AG20443 (cell line): Measurements from ENCODE around the gene GOLGA6C.
"Not testable (repeated sequence)": the region's sequence is repeated elsewhere in the genome, so short reads cannot be mapped to it uniquely, and the experiment has no call there.

Experiments used
- DNase-seq: peaks from one replicate; pipeline ENCODE4 v3.0.0; 2012; ENCODE audit warnings: low spot score, mixed read lengths

The GOLGA6C gene

DNA sequence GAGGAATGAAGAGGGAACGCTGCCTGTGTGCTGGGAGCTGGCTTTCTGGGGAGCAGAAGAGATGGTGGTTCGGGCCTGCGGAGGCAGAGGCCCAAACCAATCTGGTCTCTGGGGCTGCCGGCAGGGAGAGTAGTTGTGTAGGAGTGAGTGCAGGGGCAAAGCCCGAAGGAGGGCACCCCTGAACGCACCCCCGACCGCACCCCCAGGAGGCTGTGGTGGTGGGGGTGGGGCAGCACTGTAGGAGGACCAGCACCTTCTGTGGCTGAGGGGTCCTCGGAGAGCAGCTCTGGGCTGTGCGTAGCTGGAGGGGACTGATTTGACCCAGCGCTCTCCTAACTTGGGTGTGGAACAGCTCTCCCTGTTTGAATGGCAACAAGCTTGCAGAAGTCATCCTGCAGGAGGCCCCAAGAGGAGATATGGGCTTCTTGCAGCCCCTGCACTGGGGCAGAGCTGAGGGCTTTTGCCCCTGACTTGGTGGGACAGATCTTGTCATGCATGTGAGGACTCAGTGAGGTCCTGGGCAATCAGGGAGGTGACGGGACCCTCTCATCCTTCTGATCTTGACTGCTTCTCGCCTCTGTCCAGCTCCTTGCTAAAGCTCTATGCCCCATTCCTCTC is 30.4 kb upstream of the GOLGA6C start:
- DNase-seq, result no peak

DNA sequence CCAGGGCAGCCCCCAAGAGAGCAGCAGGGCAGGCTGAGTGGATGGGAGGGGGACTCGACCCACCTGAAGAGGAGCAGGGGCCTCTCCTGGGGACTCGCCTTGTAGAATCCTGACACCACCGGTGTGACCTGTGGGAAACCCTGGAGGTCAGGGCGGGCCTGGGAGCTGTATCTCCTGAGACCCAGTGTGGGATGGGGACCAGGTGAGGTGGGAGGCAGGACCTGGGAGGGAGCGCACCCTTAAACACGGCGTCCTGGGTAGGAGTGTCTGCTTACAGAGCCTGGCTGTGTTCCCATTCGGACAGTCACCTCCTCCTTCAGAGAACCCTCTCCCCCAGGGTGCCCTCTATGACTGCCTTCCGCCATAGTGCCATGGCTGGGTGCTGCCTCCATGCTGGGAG is 29.3 kb upstream of the GOLGA6C start:
- no peak for DNase-seq

DNA sequence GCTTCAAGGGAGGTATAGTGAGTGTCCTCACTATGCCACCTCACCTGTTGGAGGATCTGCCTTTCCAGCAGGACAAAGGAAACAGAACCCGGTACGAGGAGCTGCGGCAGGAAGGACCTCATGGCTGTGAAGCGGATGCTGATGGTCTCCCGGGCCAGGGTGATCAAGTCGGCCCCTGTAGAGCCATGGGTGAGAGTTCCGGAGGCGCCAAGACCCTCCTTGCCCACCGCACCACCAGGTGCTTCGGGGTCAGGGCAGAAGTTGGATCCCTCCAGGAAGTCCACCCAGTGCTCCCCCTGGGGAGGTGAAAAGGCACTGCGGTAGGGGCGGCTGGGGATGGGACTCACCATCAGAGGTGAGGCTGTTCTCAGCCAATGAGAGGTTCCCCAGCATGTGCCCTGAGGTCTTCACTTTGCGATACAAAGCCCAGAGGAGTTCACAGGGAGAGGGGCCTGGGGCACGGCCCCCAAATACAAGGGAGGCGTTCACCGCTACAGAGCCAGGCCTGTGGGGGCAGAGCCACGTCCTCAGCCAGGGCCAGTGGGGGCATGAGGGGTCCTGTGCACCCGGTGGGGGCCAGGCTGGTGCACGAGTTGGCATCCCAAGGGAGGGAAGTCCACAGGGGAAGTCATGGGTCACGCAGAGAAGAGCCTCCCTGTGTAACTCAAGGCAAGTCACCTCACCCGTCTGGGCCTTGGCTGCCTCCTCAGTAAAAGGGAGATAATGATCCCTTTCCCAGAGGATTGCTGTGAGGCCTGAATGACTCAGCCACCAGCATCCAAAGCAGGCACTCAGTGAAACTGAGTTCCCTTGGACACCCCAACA is 28.7 kb upstream of the GOLGA6C start:
- peak; percentile 39 for DNase-seq

DNA sequence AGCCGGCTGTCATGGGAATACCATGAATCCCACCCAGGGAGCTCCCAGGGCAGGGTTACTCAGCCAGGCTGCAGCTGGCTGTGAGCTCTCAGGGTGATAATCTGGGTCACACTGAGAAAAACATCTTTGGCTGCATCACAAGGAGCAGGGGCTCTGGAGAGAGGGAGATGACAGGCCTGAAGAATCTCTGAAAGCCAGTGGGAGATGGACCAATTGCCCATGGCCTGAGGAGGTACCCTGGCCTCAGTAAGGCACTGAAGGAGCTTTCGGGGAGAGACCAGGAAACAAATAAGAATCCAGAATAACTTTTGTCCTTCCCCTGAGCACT is 28.2 kb upstream of the GOLGA6C start:
- DNase-seq, result no peak

DNA sequence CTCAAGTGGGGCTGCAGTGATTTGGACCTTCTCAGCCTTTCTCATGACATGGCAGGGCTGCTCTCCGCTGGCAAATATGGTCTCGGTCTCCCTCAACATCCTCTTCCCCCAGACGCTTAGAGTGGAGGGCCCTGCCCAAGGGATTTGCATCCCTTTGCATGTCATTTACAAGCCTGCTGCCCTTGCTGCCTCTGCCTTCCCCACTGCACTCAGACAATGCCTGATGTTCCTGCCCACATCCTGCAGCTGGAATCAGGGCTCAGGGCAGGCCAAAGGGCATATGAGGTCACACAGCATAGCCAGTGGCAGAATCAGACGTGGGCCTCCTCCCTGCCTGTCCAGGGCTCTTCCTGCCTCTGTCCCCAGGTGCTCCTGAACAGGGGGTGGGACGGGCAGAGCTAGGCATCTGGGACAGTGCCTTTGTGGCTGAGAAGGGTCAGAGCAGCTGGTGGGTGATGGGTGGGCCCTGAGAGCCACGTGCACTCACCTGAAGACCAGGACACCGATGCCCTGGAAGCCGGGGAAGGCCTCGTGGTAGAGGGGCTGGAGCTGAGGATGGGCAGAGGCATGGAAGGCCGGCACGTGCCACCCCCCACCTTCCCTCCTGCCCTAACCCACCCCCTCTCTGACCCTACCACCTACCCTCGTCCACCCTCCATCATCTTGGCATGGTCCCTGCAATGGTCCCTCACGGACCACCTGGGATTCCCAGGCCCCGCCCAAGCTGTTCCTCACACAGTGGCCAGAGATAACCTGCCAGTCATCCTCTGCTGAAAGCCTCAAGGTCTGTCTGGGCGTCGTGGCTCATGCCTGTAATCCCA is 27.4 kb upstream of the GOLGA6C start:
- DNase-seq, result no peak

DNA sequence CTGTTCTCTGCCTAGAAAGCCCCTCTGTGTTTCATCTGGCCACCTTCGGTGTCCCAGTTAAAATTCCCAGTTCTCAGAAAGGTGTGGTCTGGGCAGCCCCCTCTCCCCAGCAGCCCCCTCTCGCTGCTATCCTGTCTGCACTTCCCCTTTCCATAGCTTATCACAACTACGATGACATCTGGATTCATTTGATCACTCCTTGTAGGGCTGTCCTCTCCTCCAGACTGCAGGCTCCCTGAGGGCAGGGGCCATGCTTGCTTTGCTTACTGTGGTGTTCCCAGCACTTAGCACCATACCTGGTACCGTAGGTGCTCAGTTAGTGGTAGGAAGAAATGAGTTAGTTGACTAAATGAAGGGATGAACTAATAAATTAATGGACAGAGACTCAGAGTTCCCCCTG is 26.3 kb upstream of the GOLGA6C start:
- no peak for DNase-seq

DNA sequence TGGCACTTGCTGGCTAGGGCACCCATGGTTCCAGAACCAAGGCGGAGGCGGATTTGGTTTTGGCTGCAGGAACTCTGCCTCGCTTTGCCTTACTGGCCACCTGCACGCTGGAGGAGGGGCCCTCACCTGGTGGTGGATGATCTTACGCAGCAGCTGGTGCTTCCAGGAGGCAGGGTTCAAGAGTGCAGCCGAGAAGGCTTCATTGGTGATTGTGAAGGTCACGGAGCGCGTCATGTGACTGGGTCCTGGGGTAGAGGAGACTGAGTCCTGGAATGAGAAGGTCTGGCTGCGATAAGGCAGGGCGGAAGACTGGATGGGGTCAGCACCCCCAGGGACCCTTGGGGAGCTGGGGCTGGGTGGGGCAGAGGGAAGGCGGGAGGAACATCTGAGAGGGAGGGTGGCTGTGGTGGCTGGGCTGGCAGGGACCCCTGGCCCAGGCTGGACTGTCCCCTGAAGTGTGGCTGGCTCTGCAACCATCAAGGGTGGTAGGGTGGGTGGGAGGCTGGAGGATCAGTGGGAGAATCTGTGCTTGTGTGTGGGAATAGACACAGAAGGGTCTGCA is 25.8 kb upstream of the GOLGA6C start:
- no peak for DNase-seq

DNA sequence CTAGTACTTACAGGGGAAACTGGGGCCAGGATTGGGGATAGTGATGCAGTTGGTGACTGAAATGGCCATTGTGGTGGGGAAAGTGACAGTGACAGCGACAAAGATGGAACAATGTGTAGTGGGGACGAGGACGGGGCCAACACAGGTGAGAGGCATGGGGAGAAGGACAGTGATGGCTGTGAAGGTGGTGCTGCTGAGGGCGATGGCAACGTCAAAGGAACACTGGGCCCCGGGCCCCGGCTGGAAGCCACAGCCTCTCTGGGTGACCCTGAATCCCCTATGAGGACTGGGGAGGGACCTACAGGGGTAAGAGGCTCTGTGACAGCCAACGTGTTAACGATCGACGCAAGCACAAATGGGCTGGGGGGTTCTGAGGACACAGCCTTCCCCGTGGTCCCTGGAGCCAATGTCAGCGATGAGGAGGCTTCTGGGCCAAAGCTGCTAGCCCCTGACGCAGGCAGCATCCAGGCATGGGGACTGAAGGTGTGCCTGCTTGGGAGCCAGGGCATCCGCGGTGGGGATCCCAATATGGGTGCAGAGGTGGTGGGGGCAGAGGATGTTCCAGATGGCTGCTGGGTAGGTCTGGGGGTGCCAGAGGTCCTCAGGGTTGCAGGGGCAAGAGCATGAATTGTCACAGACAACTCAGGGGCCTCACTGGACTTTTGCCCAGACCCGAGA is 25.2 kb upstream of the GOLGA6C start:
- no peak for DNase-seq

DNA sequence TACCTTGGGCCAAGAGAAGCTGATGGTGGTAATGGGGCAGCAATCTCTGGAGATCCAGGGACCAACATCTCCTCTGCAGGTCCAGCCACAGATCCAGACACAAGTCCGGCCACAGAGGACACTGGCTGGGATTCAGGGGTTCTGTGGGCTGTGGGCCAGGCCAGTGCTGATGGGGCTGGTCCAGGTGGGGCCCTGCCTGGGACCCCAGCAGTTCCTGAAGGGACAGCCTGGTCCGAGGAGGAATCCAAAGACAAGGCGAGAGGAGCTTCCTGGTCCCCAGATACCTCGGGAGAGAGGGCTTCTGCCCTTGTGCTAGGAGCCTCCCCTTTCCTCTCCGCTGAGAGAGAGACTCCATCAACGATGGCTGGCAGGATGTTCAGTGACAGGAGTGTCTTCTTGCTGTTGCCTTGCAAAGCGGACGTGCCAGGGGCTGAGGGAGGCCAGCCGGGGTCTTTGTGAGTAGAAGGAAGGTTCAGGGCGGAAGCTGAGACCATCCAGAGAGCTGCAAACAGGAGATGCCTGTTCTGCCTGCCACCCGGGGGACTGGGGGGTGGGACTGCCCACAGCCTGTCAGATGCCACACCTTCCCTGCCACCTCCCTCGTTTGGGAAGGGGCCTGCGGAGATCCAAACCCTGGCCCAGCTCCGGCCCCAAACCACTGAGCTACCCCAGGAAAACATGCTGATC is 24.5 kb upstream of the GOLGA6C start:
- no peak for DNase-seq

DNA sequence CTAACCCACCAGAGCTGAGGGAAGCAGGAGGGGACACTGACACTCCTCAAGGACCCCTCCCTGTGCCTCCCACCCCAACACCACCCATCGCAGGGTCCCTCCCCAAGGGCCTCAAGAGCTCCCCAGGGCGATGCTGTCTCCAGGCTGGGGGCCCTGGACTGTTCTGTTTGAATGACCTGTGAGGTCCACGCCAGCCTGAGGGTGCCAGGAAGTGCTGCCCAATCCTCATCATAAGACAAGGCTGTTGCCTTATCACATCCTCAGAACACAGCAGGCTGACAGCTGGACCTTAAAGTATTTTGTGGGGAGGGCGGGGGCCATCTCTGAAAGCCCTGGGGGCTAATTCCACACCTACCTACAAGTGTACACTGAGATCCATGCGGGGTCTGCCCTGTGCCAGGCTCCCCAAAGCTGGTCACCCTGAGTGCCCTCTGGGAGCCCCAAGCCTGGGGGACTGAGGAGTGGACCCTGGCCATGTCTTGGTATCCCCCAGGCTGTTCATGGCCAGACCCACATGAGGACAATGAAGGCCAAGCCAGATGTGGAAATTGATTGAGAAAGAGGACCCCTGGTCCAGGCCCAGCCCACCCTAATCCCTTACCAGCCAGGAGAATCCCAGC is 23.8 kb upstream of the GOLGA6C start:
- no peak for DNase-seq

DNA sequence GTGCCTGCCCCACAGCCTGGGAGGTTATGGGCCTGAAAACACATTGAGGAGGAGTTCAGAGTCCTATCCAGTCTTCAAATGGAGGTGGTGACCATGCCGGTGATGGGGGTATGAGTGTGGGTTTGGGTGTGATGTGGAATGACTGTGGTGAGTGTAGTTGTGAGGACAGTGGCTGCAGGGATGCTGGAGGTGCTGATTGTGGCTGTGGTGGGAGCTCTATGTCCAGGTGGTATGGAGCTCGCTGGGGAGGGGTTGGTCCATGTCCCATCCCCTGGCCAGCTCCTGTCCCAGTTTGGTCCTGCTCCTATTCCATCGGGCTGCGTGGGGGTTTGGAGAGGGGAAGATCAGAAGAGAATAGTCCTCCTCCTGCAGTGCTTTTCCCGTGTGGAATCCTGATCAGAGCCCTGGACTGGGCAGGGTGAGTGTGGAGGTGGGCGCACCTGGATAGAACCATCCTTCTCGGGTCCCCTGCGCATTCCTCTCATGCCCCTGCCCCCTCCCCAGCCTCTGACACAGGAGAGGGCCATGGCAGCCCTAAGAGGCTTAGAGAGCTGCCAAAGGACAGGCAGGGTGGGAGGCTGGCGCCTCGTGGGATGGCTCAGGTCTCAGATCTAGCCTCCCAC is 23.0 kb upstream of the GOLGA6C start:
- DNase-seq, result peak; percentile 8

DNA sequence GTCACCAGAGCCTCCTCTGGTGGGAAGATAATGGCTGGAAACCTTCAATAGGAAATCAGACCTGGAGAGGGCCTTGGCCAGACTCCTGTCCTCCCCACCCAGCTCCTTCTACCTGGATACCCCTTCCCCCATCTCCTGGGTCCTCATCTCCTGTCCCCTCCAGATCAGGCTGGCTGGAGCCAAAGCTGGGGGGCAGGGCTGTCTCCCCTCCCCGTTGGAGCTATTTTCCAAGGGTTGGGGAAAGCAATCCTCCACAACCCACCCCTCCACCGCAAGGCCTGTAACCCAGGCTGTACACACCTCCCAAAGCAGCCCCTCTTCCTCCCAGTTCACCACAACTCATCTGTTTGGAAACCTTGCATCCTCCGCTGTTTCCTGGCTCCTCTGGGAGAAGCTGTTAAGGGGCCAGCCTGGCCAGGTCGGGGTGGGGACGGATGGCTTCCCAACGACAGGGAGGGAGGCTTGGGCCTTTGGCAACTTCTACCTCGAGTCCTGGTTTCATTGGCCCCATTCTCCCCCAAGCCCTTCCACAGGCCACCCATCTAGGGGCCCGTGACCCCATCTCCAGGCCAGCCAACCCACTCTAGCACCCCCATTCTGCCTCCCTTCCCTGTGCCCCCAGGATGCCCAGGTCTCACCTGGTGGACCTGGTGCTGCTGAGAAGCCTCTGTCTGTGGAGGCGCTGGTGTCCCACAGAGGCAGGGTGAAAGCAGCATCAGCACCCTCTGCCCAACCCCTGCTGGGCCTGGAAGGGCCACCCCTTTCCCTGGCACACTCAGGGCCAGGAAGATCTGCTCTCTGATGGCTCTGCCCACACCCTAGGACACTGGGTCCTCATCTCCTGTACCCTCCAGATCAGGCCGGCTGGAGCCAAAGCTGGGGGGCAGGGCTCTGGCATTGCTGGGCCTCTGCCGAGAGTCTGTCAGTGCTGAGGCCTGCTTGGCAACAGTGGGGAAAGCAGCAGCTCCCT is 22.1 kb upstream of the GOLGA6C start:
- DNase-seq, result peak; percentile 6

DNA sequence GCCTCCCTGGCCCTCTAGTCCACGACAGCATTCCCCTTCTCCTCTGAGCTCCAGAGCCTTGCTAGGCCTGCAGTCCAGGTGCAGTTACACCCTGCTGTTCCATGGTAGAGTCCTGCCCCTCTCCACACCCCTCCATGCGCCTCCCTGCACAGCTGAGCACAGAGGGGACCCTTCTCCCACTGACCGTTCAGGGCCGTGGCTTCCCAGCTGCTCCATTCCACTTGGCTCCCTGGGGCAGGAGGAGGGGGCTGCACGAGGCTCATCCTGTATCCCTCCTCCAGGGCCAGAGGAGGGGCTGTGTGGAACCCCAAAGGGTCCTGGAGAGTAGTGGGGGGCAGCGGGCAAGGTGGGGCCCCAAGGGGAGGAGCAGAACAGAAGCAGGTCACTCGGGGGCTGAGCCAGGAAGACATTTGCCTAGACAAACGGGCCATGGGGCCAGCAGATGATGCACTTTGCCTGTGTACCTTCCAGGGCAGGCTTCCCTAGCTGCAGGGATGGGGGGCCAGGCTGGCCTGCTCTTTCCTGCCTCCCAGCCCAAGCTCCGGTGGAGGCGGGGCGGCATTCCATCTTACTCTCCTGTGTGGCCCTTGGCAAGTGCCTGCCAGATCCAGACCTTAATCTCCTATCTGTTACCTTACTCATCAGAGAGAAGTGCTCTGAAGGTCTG is 20.7 kb upstream of the GOLGA6C start:
- DNase-seq, result peak; percentile 7

DNA sequence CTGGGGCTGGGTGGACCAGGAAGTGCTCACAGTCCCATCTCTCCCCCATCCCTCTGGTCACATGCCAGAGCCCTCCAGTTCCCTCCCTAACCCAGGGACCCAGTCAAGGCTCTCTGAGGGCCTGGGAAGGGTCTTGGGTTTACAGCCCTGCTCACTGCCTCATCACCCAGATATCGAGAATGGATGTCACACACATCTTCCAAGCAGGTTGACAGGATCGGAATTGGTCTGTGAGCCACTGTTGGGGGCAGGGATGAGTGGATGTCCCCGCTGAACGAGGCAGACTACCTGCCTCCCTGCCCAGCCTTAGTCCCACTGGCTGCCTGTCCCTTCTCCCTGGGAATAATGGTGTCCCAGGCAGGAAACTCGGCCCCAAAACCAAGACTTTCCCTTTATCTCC is 20.0 kb upstream of the GOLGA6C start:
- DNase-seq, result peak; percentile 5

DNA sequence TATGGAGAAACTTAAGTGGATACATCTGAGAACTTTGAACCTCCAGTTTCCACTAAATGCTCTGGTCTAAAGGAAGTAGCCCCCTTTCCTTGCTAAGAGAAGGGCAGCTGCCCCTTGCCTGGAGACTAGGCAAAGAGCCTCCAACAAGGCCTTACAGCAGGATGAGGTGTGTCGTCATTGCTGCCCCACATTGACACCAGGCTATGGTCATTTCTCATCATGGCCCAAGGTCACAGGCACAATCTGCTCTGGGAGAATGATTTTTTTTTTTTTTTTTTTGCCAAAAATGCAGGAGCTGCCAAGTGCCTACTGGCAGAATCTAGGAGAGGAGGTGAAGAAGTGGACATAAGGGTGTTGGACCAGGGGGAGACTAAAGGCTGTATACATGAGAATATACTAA is 12.4 kb upstream of the GOLGA6C start:
- not testable (repeated sequence) for DNase-seq

DNA sequence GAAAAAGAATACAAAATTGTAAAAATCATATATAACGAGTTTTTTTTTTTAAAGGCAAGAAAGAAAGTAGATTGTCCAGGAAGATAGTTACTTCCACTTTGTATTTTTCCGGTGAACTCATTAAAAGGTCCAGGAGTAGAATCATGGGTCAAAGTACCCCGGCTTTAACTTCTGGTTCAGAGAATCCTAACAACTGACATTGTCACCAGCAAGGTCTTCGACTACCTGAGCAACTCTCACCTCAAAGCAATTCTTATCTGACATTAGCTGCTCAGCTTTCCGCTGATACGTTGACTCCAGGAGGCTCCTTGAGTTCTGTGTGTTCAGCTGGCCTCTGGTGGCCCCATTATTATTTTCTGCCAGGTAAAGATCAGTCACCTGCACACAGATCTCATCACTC is 9.1 kb upstream of the GOLGA6C start:
- not testable (repeated sequence) for DNase-seq

DNA sequence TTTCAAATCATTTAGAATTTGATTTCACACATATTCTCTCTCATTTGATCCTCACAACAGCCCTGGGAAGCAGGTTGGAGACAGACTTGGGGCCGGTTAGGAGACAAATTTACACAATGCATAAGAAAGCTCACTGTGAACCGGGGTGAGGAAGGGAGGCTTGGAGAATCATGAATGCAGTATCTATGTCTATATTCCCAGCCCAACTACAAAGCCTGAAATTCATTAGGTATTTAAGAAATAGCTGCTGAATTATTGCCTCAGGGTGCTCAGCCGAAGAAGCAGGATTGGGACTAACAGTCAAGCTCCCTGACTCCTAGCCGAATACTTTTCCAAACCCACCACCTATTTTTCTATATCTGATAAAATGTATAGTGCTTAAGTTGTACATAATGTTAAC is 8.4 kb upstream of the GOLGA6C start:
- DNase-seq, result no peak

DNA sequence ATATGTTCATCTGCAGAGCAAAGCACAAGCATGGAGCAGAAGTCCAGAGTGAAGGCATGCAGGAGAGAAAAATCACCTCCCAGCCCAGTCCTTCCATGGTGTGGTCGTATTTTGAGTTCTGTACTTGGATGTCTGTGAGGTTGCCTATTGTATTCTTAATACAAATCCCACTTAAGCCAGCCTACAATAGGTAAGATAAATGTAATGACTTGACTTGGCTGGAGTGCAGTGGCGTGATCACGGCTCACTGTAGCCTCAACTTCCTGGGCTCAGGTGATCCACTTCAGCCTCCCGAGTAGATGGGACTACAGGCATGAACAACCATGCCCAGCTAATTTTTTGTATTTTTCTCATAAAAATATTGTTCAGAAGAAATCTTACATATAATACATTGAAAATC is 6.8 kb upstream of the GOLGA6C start:
- DNase-seq, result not testable (repeated sequence)

DNA sequence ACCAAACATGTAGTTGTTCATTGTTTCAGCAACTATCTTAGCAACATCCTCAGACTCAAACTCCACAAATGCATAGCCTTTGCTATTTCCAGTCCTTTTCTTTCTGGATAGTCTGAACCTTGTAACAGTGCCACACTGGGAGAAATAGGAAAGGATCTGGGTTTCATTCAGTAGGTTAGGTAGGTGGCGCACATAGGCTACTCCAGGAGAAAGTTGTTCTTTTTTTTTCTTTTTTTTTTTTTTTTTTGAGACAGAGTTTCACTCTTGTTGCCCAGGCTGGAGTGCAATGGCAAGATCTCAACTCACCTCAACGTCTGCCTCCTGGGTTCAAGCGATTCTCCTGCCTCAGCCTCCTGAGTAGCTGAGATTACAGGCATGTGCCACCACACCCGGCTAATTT is 5.8 kb upstream of the GOLGA6C start:
- DNase-seq, result not testable (repeated sequence)
